ENCODE data around the gene TOE1. TPM values are rescaled to one million over a fixed set of nuclear protein-coding genes. Genes with fewer than 3 reads are reported as not detected.

Gene TOE1
- total RNA-seq, 1 donor from 2014 or later: 12.3 TPM

DNA sequence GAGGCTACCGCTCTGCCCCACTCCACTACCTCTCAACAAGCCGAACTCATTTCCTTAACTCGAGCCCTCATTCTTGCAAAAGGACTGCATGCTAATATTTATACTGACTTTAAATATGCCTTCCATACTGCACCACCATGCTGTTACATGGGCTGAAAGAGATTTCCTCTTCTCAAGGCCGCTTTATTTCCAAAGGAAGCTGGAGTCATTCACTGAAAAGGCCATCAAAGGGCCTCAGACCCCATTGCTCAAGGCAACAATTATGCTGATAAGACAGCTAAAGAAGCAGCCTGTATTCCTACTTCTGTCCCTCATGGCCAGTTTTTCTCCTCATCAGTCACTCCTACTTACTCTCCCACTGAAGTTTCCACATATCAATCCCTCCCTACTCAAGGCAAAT, 20.2 kb upstream of the TOE1 start:
- peaks cover 4% of the 10 kb centered on the region for H3K4me1 Mint-ChIP-seq (ENCODE audit: low read depth)
- H3K27me3 Mint-ChIP-seq: peaks cover 8% of the 10 kb centered on the region
- no peak overlapping the region for H3K4me3 Mint-ChIP-seq (ENCODE audit: low read depth)
- no peaks in the 10 kb centered on the region for H3K36me3 Mint-ChIP-seq (ENCODE audit: insufficient read depth)
- no peaks in the 10 kb centered on the region for H3K9me3 Mint-ChIP-seq (ENCODE audit: low read depth)
- TF ChIP-seq, protein P1, sequence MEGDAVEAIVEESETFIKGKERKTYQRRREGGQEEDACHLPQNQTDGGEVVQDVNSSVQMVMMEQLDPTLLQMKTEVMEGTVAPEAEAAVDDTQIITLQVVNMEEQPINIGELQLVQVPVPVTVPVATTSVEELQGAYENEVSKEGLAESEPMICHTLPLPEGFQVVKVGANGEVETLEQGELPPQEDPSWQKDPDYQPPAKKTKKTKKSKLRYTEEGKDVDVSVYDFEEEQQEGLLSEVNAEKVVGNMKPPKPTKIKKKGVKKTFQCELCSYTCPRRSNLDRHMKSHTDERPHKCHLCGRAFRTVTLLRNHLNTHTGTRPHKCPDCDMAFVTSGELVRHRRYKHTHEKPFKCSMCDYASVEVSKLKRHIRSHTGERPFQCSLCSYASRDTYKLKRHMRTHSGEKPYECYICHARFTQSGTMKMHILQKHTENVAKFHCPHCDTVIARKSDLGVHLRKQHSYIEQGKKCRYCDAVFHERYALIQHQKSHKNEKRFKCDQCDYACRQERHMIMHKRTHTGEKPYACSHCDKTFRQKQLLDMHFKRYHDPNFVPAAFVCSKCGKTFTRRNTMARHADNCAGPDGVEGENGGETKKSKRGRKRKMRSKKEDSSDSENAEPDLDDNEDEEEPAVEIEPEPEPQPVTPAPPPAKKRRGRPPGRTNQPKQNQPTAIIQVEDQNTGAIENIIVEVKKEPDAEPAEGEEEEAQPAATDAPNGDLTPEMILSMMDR (IDR thresholded peaks at IDR 0.05; ENCODE audit: unreplicated experiment): no peak
- no peak overlapping the region for H3K27ac Mint-ChIP-seq
- DNase-seq (ENCODE audit: low spot score, unreplicated experiment): no peak

DNA sequence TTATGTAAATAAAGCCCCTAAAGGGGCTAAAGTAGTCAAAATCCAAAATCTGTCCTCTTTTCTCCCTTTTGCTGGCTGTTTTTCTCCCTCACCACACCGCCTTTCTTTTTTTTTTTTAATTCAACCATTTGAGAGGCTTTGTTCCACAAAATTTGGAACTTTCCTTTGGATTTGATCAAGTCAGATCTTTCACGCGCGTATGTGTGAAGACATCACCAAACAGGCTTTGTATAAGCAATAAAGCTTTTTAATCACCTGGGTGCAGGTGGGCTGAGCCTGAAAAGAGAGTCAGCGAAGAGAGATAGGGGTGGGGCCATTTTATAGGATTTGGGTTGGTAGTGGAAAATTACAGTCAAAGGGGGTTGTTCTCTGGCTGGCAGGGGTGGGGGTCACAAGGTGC, 18.5 kb upstream of the TOE1 start:
- TF ChIP-seq, protein P1 (IDR thresholded peaks at IDR 0.05; ENCODE audit: unreplicated experiment): no peak
- no peak overlapping the region for H3K27ac Mint-ChIP-seq
- H3K4me3 Mint-ChIP-seq (ENCODE audit: low read depth): no peak overlapping the region
- H3K36me3 Mint-ChIP-seq (ENCODE audit: insufficient read depth): no peaks in the 10 kb centered on the region
- peaks cover 11% of the 10 kb centered on the region for H3K27me3 Mint-ChIP-seq
- no peaks in the 10 kb centered on the region for H3K9me3 Mint-ChIP-seq (ENCODE audit: low read depth)
- no peak for DNase-seq (ENCODE audit: low spot score, unreplicated experiment)
- H3K4me1 Mint-ChIP-seq (ENCODE audit: low read depth): peaks cover 5% of the 10 kb centered on the region

DNA sequence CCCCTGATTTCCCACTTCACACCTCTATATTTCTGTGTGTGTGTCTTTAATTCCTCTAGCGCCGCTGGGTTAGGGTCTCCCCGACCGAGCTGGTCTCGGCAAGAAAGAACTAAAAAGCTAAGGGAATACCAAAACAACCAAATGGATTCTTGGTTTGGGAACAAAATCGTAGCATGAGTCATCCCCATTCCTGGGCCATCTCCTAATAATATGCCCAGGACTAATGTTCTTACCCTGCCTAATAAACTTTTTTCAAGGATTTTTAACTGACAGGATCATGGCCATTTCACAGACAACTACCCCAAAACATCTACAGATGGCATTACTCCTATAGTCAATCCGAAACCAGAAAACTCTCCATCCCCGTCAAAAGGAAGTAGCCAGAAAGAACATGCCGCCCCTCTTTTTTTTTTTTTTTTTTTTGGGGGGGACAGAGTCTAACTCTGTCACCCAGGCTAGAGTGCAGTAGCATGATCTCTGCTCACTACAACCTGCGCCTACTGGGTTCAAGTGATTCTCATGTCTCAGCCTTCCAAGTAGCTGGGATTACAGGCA, 17.4 kb upstream of the TOE1 start:
- Mint-ChIP-seq H3K36me3 (ENCODE audit: insufficient read depth) (no peaks in the 10 kb centered on the region), H3K27me3 (peaks cover 12% of the 10 kb centered on the region), H3K4me1 (ENCODE audit: low read depth) (peaks cover 6% of the 10 kb centered on the region), H3K9me3 (ENCODE audit: low read depth) (no peaks in the 10 kb centered on the region), H3K27ac (no peak overlapping the region), H3K4me3 (ENCODE audit: low read depth) (no peak overlapping the region)
- TF ChIP-seq, protein P1 (IDR thresholded peaks at IDR 0.05; ENCODE audit: unreplicated experiment): no peak
- DNase-seq (ENCODE audit: low spot score, unreplicated experiment): no peak

DNA sequence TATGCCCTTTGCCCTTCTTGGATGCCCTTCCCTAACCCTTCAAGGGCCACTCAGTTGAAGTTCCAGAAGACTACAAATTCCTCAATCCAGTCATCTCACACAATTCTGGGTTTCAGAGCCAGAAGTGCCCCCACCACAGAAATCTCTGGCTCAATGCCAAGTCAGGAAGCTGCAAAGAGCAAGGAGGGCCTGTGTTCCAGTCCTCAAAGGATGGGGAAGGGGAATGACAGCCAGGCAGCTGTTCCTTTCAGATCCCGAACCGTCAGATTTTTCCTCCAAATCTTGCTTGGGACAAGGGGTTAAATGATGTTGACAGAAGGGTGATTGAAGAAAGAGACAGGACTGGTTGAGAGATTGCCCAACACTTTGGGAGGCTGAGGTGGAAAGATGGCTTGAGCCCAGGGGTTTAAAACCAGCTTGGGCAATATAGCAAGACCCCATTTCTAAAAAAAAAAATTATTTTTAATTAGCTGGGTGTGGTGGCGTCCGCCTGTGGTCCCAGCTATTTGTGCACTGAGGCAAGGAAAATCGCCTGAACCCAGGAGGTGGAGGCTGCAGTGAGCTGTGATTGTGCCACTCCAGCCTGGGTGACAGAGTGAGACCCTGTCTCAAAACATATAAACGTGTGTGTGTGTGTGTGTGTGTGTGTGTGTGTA, 14.0 kb upstream of the TOE1 start:
- H3K36me3 Mint-ChIP-seq (ENCODE audit: insufficient read depth): peaks cover 3% of the 10 kb centered on the region

More for the DNA sequence above, 14.0 kb upstream of the TOE1 start:
- Mint-ChIP-seq H3K27me3 (peaks cover 19% of the 10 kb centered on the region), H3K27ac (peak overlapping the region; percentile 84), H3K9me3 (ENCODE audit: low read depth) (no peaks in the 10 kb centered on the region), H3K4me1 (ENCODE audit: low read depth) (peaks cover 9% of the 10 kb centered on the region), H3K4me3 (ENCODE audit: low read depth) (peak overlapping the region; percentile 73)
- TF ChIP-seq, protein P1 (IDR thresholded peaks at IDR 0.05; ENCODE audit: unreplicated experiment): no peak
- no peak for DNase-seq (ENCODE audit: low spot score, unreplicated experiment)
